ENCODE measurements around the gene SGSH. TPM values are rescaled to one million over a fixed set of nuclear protein-coding genes. Genes with fewer than 3 reads are reported as not detected.

Gene SGSH
- total RNA-seq, 1 experiment from 2014 or later: 33.4 TPM

GRCh38 chr17:80248001-80248893 is 28.1 kb upstream of the SGSH start:
- Histone ChIP-seq H3K4me3 (ENCODE audit: low read depth, low read length, poor library complexity, severe bottlenecking) (no peak overlapping the region), H3K36me3 (ENCODE audit: insufficient read depth, low read length, poor library complexity, severe bottlenecking) (no peaks in the 10 kb centered on the region), H3K9me3 (ENCODE audit: low read depth, low read length, poor library complexity, severe bottlenecking) (no peaks in the 10 kb centered on the region), H3K4me1 (ENCODE audit: insufficient read depth, low read length, poor library complexity, severe bottlenecking) (no peaks in the 10 kb centered on the region), H3K27ac (ENCODE audit: low read depth, low read length, poor library complexity, severe bottlenecking) (no peak overlapping the region), H3K27me3 (replicated peaks; ENCODE audit: insufficient read depth, low read depth, low read length, poor library complexity) (no peaks in the 10 kb centered on the region)
- intact Hi-C loops (cut with micrococcal nuclease; ENCODE audit: unreplicated experiment): no loop called here
- TF ChIP-seq CTCF (conservative IDR thresholded peaks at IDR 0.05; ENCODE audit: low read depth, low read length): no peak
- TF ChIP-seq EZH2 (IDR thresholded peaks at IDR 0.05; ENCODE audit: borderline replicate concordance, low read depth, low read length, poor library complexity, severe bottlenecking): no peak
- BruUV-seq (replicated peaks): no TSS peak
- DNase-seq (ENCODE audit: low spot score): no peak
- ChIA-PET POLR2A (ENCODE audit: low non-redundant PET) (no interaction called here), CTCF (no interaction called here)

- H3K4me1 ChIP-seq (ENCODE audit: insufficient read depth, low read length, poor library complexity, severe bottlenecking): no peaks in the 10 kb centered on the region
- DNase-seq (ENCODE audit: low spot score): no peak
- TF ChIP-seq EZH2 (IDR thresholded peaks at IDR 0.05; ENCODE audit: borderline replicate concordance, low read depth, low read length, poor library complexity, severe bottlenecking): no peak
- TF ChIP-seq CTCF (conservative IDR thresholded peaks at IDR 0.05; ENCODE audit: low read depth, low read length): no peak
- CTCF ChIA-PET: no interaction called here
- BruUV-seq (replicated peaks): no TSS peak
- no peaks in the 10 kb centered on the region for H3K27me3 ChIP-seq (replicated peaks; ENCODE audit: insufficient read depth, low read depth, low read length, poor library complexity)
- intact Hi-C loops (cut with micrococcal nuclease; ENCODE audit: unreplicated experiment): no loop called here
- H3K4me3 ChIP-seq (ENCODE audit: low read depth, low read length, poor library complexity, severe bottlenecking): no peak overlapping the region
- H3K36me3 ChIP-seq (ENCODE audit: insufficient read depth, low read length, poor library complexity, severe bottlenecking): no peaks in the 10 kb centered on the region
- H3K9me3 ChIP-seq (ENCODE audit: low read depth, low read length, poor library complexity, severe bottlenecking): no peaks in the 10 kb centered on the region
- H3K27ac ChIP-seq (ENCODE audit: low read depth, low read length, poor library complexity, severe bottlenecking): no peak overlapping the region
- POLR2A ChIA-PET (ENCODE audit: low non-redundant PET): no interaction called here
These were observed 27.4 kb upstream of the SGSH start for GRCh38 chr17:80247561-80247960.

- H3K27ac ChIP-seq (ENCODE audit: low read depth, low read length, poor library complexity, severe bottlenecking): no peak overlapping the region
- H3K27me3 ChIP-seq (replicated peaks; ENCODE audit: insufficient read depth, low read depth, low read length, poor library complexity): no peaks in the 10 kb centered on the region
- H3K4me3 ChIP-seq (ENCODE audit: low read depth, low read length, poor library complexity, severe bottlenecking): no peak overlapping the region
- DNase-seq (ENCODE audit: low spot score): no peak
- intact Hi-C loops (cut with micrococcal nuclease; ENCODE audit: unreplicated experiment): no loop called here
- BruUV-seq (replicated peaks): no TSS peak
- CTCF ChIA-PET: no interaction called here
- TF ChIP-seq CTCF (conservative IDR thresholded peaks at IDR 0.05; ENCODE audit: low read depth, low read length): no peak
- POLR2A ChIA-PET (ENCODE audit: low non-redundant PET): no interaction called here
- no peaks in the 10 kb centered on the region for H3K4me1 ChIP-seq (ENCODE audit: insufficient read depth, low read length, poor library complexity, severe bottlenecking)
- no peaks in the 10 kb centered on the region for H3K9me3 ChIP-seq (ENCODE audit: low read depth, low read length, poor library complexity, severe bottlenecking)
- no peaks in the 10 kb centered on the region for H3K36me3 ChIP-seq (ENCODE audit: insufficient read depth, low read length, poor library complexity, severe bottlenecking)
These were observed 26.6 kb upstream of the SGSH start for GRCh38 chr17:80246726-80247125.

All from A673 (cell line).